IMR-90 (cell line): Measurements from ENCODE around the gene SLC8A3. TPM values are rescaled to one million over a fixed set of nuclear protein-coding genes. Genes with fewer than 3 reads are reported as not detected.
A peak's percentile ranks its signal among the peaks of the same experiment; 100 is the strongest.

Experiments
- ATAC-seq: fragments of 200-7000 bp; cut with Tn5 transposase; 2 replicates; pipeline ENCODE4 v1.9.1; 2020; ENCODE audit warnings: low read depth, mild to moderate bottlenecking, moderate library complexity
- BruUV-seq: library from RNA; stranded (reverse); fragments of 400-500 nt; replicated peaks from 2 replicates; lab custom pipeline; 2021; lab: Mats Ljungman, UMichigan
- CTCF ChIA-PET: fragments of 300-600 bp; formaldehyde crosslinking; extraction: SDS; loops from one replicate; lab custom pipeline; 2021; ENCODE audit warnings: antibody characterized with exemption; lab: Yijun Ruan, JAX
- POLR2A ChIA-PET: fragments of 300-600 bp; sonication (Branson Sonifier 250); formaldehyde crosslinking; loops from one replicate; lab custom pipeline; 2022; ENCODE audit warnings: antibody characterized with exemption; ENCODE audit not compliant: unreplicated experiment; lab: Charles Lee
- DNase-seq: peaks from one replicate; pipeline ENCODE4 v3.0.0; 2013
- H2AFZ ChIP-seq: replicated peaks from 2 replicates; pipeline ENCODE3; 2013; ENCODE audit warnings: low read length, mild to moderate bottlenecking; ENCODE audit not compliant: poor library complexity
- H2AK5ac ChIP-seq: 2 replicates; pipeline ENCODE4 v1.6.1; 2013; ENCODE audit warnings: low read depth, low read length, inconsistent platforms
- H2AK9ac ChIP-seq: replicated peaks from 2 replicates; pipeline ENCODE3; 2013; ENCODE audit warnings: mild to moderate bottlenecking, low read depth, low read length, moderate library complexity; ENCODE audit not compliant: poor library complexity
- H2BK120ac ChIP-seq: 2 replicates; pipeline ENCODE4 v1.6.1; 2013; ENCODE audit warnings: low read depth, low read length, inconsistent platforms
- H2BK15ac ChIP-seq: 3 replicates; pipeline ENCODE4 v1.6.1; 2013; ENCODE audit warnings: low read depth, low read length, inconsistent platforms
- H2BK20ac ChIP-seq: 2 replicates; pipeline ENCODE4 v1.6.1; 2013; ENCODE audit warnings: low read depth, mild to moderate bottlenecking, inconsistent platforms, low read length, moderate library complexity
- H2BK5ac ChIP-seq: 2 replicates; pipeline ENCODE4 v1.6.1; 2013; ENCODE audit warnings: mild to moderate bottlenecking, low read depth, low read length, inconsistent platforms; ENCODE audit not compliant: poor library complexity, severe bottlenecking
- H3K14ac ChIP-seq: replicated peaks from 2 replicates; pipeline ENCODE4 v1.6.1; 2013; ENCODE audit warnings: low read depth, low read length, inconsistent platforms
- H3K18ac ChIP-seq: 2 replicates; pipeline ENCODE4 v1.6.1; 2013; ENCODE audit warnings: low read depth, low read length, control low read depth
- H3K23ac ChIP-seq: 2 replicates; pipeline ENCODE4 v1.6.1; 2013; ENCODE audit warnings: low read depth, low read length, inconsistent platforms
- H3K27ac ChIP-seq: 2 replicates; pipeline ENCODE4 v1.5.1; 2013; ENCODE audit warnings: mild to moderate bottlenecking, control low read depth, low read length; ENCODE audit not compliant: insufficient read depth
- H3K27me3 ChIP-seq: 2 replicates; pipeline ENCODE4 v1.6.1; 2013; ENCODE audit warnings: low read length; ENCODE audit not compliant: control insufficient read depth, insufficient read depth
- H3K36me3 ChIP-seq: 2 replicates; pipeline ENCODE4 v1.6.1; 2013; ENCODE audit warnings: low read length, mixed read lengths; ENCODE audit not compliant: control insufficient read depth, insufficient read depth
- H3K4ac ChIP-seq: 2 replicates; pipeline ENCODE4 v1.6.1; 2013; ENCODE audit warnings: low read depth, low read length, inconsistent platforms
- H3K4me1 ChIP-seq: 2 replicates; pipeline ENCODE4 v1.6.1; 2013; ENCODE audit warnings: low read length, mixed read lengths; ENCODE audit not compliant: control insufficient read depth, insufficient read depth
- H3K4me2 ChIP-seq: 2 replicates; pipeline ENCODE4 v1.6.1; 2013; ENCODE audit warnings: low read depth, mild to moderate bottlenecking, control low read depth, low read length, moderate library complexity
- H3K4me3 ChIP-seq: 2 replicates; pipeline ENCODE4 v1.5.1; 2013; ENCODE audit warnings: low read depth, mild to moderate bottlenecking, control low read depth, low read length, moderate library complexity; ENCODE audit not compliant: insufficient read depth
- H3K56ac ChIP-seq: 2 replicates; pipeline ENCODE4 v1.6.1; 2013; ENCODE audit warnings: low read length, inconsistent platforms; ENCODE audit not compliant: insufficient read depth; ENCODE audit errors: extremely low read depth
- H3K79me1 ChIP-seq, 2 experiments: 2 replicates each; pipeline ENCODE4 v1.6.1; 2013; ENCODE audit warnings: low read length in 2 of 2, inconsistent platforms in 1 of 2, low read depth in 1 of 2
- H3K9ac ChIP-seq: 2 replicates; pipeline ENCODE4 v1.6.1; 2013; ENCODE audit warnings: low read depth, low read length, control low read depth
- H3K9me1 ChIP-seq: 2 replicates; pipeline ENCODE4 v1.6.1; 2013; ENCODE audit warnings: low read length, inconsistent platforms; ENCODE audit not compliant: insufficient read depth
- H3K9me3 ChIP-seq: 2 replicates; pipeline ENCODE4 v1.6.1; 2013; ENCODE audit warnings: low read length; ENCODE audit not compliant: control insufficient read depth, insufficient read depth
- H4K20me1 ChIP-seq: 2 replicates; pipeline ENCODE4 v1.6.1; 2013; ENCODE audit warnings: low read length, inconsistent platforms; ENCODE audit not compliant: insufficient read depth
- H4K5ac ChIP-seq: 2 replicates; pipeline ENCODE4 v1.6.1; 2013; ENCODE audit warnings: mild to moderate bottlenecking, low read depth, low read length, control low read depth
- H4K8ac ChIP-seq, 2 experiments: 2 replicates each; pipeline ENCODE4 v1.6.1; 2013; ENCODE audit warnings: low read depth in 2 of 2, low read length in 2 of 2, control low read depth in 1 of 2, inconsistent platforms in 1 of 2
- H4K91ac ChIP-seq: 2 replicates; pipeline ENCODE4 v1.6.1; 2013; ENCODE audit warnings: low read depth, low read length, inconsistent platforms; ENCODE audit not compliant: insufficient read depth
- POLR2A ChIP-seq: IDR thresholded peaks from 2 replicates; pipeline ENCODE4 v1.6.1; 2012; ENCODE audit warnings: mild to moderate bottlenecking, low read depth, low read length
- RCOR1 ChIP-seq: IDR thresholded peaks from 2 replicates; pipeline ENCODE4 v1.6.1; 2012; ENCODE audit warnings: mild to moderate bottlenecking, low read length, improper control_type of control experiment; ENCODE audit not compliant: insufficient replicate concordance
- SMC3 ChIP-seq: fragments of 150-350 bp; IDR thresholded peaks from 2 replicates; pipeline ENCODE4 v1.6.1; 2016; ENCODE audit warnings: low read depth, mild to moderate bottlenecking, antibody characterized with exemption, low read length, moderate library complexity
- WGBS, 2 experiments: methylation state at CpG; one replicate each; pipeline versions ENCODE4 v1.1.5 to v1.1.7; 2013; ENCODE audit warnings: missing lambda C conversion rate in 2 of 2; ENCODE audit not compliant: insufficient read length in 1 of 2; ENCODE audit errors: extremely low coverage in 2 of 2; 5-methylcytosine and 5-hydroxymethylcytosine counted together
- dilution Hi-C: fragments of 300-500 bp; cut with HindIII; formaldehyde crosslinking; loops from one replicate; pipeline ENCODE4 v1.14.3; 2018; ENCODE audit warnings: low sequenced_read_pairs; ENCODE audit not compliant: unreplicated experiment
- in situ Hi-C: fragments of 300-500 bp; cut with MboI; formaldehyde crosslinking; loops from 3 replicates; pipeline ENCODE4 v1.14.3; 2019; ENCODE audit warnings: low sequenced_read_pairs, inconsistent platforms, mixed read lengths
- intact Hi-C: fragments of 100-400 bp; cut with micrococcal nuclease; formaldehyde crosslinking; loops from 2 replicates; pipeline ENCODE4 v1.10.0; 2022
- polyA plus RNA-seq, 3 experiments: library from polyadenylated mRNA; depleted of rRNA; stranded (reverse); fragments of >200 nt; gene quantifications; 2 replicates each; pipeline ENCODE4 v1.2.3, GENCODE V29; 2012; ENCODE audit warnings: low replicate concordance in 1 of 3
- total RNA-seq: library from RNA; depleted of rRNA; stranded (reverse); fragments of >200 nt; gene quantifications from 2 replicates; pipeline ENCODE4 v1.2.3, GENCODE V29; 2012
- TF ChIP-seq, protein P1 (sequence below): conservative IDR thresholded peaks from 2 replicates; pipeline ENCODE4 v1.5.1; 2012; ENCODE audit warnings: mild to moderate bottlenecking, low read depth, low read length, improper control_type of control experiment

SLC8A3 gene
- total and polyA plus RNA-seq, 2 of the 4 experiments (the other 2 are of a cell fraction): under 0.01 TPM; not detected in 1

DNA sequence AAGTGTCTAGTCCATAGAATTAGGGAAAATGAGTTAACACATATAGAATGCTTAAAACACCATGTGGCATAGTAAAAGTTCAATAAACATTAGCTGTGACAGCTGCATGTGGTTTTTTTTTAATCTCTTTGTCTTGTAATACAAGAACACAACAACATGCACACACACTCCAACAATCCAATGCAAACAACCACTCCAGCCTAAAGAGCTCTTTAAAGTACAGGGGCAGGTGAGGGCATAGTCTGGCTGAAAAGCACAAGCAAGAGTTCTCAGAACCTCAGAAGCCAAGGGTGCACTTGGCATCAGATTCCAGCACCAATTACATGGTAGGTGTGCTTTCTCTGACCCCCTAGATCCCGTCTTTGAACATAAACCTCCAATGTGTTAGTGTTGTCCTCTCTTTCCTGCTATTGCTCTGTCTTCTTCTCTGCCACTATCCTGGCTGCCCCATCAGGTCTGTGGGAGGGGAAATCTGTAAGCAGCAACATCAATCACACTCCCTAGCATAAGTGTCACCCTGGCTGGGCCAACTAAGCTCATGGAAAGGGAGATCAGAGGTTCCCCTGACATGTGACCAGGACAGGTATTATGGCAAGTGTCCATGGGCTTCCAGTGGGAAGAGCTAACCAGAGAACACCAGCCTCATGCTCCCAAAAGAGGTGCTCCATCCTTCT lies 91.0 kb downstream of the SLC8A3 start (continued):
- TF ChIP-seq SMC3: no peak

DNA sequence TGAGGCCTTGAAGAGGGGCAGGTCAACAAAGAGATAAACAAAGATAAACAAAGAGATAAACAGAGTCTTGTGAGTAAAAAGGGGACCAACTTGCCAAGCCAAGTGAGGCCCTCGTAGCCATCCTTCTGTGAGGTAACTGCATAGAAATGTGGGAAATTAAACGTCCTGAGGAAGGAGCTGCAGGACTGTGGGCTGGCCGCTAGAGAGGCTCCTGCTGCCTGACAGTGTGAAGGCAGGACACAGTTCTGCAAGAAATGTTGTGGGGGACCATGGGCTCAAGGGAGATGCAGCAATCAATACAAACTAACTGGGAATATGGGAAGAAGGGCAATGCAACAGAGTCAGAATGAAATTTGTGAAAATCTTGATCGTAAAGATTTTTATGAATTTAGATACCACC lies 91.9 kb downstream of the SLC8A3 start:
- TF ChIP-seq RCOR1 (no peak), SMC3 (0 out of 2 replicates have a peak, but pooled peaks have one; percentile 10), POLR2A (no peak)
- TF ChIP-seq, protein P1, sequence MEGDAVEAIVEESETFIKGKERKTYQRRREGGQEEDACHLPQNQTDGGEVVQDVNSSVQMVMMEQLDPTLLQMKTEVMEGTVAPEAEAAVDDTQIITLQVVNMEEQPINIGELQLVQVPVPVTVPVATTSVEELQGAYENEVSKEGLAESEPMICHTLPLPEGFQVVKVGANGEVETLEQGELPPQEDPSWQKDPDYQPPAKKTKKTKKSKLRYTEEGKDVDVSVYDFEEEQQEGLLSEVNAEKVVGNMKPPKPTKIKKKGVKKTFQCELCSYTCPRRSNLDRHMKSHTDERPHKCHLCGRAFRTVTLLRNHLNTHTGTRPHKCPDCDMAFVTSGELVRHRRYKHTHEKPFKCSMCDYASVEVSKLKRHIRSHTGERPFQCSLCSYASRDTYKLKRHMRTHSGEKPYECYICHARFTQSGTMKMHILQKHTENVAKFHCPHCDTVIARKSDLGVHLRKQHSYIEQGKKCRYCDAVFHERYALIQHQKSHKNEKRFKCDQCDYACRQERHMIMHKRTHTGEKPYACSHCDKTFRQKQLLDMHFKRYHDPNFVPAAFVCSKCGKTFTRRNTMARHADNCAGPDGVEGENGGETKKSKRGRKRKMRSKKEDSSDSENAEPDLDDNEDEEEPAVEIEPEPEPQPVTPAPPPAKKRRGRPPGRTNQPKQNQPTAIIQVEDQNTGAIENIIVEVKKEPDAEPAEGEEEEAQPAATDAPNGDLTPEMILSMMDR: peak; percentile 20; the same call in 1 of the 2 replicates
- WGBS, 2 experiments: no CpG with 5 or more reads among the region's 4 CpGs
- Histone ChIP-seq H3K4me2 (no peak overlapping the region), H4K20me1 (no peaks in the 10 kb centered on the region), H3K14ac (no peak overlapping the region), H2BK15ac (no peak overlapping the region), H2BK5ac (no peak overlapping the region), H3K4me1 (no peaks in the 10 kb centered on the region), H3K27me3 (peaks cover 7% of the 10 kb centered on the region), H3K23ac (no peak overlapping the region), H2AFZ (no peak overlapping the region), H4K8ac (no peak overlapping the region), H4K5ac (no peak overlapping the region), H3K9me1 (no peaks in the 10 kb centered on the region), H4K91ac (no peak overlapping the region), H2AK5ac (no peak overlapping the region), H2BK120ac (no peak overlapping the region), H3K27ac (no peak overlapping the region), H3K9ac (no peak overlapping the region), H3K56ac (no peak overlapping the region), H2AK9ac (no peak overlapping the region), H3K18ac (no peak overlapping the region), H2BK20ac (no peak overlapping the region), H3K9me3 (no peaks in the 10 kb centered on the region), H3K36me3 (no peaks in the 10 kb centered on the region), H3K4me3 (no peak overlapping the region), H3K79me1 (no peaks in the 10 kb centered on the region), H3K4ac (no peak overlapping the region)
- ATAC-seq (peak; percentile 80), DNase-seq (peak; percentile 14)
- in situ Hi-C loops: loop anchor here (10.0 kb wide), 1 partner anchor 218 kb away; no protein-coding TSS in a partner anchor
- dilution Hi-C loops: no loop called here
- ChIA-PET POLR2A (no interaction called here), CTCF (interaction anchor here (0.5 to 0.7 kb wide), 2 partner anchors 461 to 726 kb away, joined by 3 read pairs; no protein-coding TSS in a partner anchor)
- intact Hi-C loops: loop anchor here (10.0 kb wide), 1 partner anchor 618 kb away; no protein-coding TSS in a partner anchor
- no TSS peak for BruUV-seq
